ENCODE measurements around the gene GRK3. TPM values are rescaled to one million over a fixed set of nuclear protein-coding genes. Genes with fewer than 3 reads are reported as not detected.

GRK3 gene
- total and polyA plus RNA-seq, 10 of the 15 experiments (the other 5 are each of a cell fraction or from before 2014, with no cell fraction given) = 3.1 to 35.1 (median 14.7) TPM

- TF ChIP-seq, protein P1, sequence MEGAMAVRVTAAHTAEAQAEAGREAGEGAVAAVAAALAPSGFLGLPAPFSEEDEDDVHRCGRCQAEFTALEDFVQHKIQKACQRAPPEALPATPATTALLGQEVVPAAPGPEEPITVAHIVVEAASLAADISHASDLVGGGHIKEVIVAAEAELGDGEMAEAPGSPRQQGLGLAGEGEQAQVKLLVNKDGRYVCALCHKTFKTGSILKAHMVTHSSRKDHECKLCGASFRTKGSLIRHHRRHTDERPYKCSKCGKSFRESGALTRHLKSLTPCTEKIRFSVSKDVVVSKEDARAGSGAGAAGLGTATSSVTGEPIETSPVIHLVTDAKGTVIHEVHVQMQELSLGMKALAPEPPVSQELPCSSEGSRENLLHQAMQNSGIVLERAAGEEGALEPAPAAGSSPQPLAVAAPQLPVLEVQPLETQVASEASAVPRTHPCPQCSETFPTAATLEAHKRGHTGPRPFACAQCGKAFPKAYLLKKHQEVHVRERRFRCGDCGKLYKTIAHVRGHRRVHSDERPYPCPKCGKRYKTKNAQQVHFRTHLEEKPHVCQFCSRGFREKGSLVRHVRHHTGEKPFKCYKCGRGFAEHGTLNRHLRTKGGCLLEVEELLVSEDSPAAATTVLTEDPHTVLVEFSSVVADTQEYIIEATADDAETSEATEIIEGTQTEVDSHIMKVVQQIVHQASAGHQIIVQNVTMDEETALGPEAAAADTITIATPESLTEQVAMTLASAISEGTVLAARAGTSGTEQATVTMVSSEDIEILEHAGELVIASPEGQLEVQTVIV (IDR thresholded peaks at IDR 0.05; ENCODE audit: borderline replicate concordance, partially characterized antibody) = no peak
- TF ChIP-seq, protein P2, sequence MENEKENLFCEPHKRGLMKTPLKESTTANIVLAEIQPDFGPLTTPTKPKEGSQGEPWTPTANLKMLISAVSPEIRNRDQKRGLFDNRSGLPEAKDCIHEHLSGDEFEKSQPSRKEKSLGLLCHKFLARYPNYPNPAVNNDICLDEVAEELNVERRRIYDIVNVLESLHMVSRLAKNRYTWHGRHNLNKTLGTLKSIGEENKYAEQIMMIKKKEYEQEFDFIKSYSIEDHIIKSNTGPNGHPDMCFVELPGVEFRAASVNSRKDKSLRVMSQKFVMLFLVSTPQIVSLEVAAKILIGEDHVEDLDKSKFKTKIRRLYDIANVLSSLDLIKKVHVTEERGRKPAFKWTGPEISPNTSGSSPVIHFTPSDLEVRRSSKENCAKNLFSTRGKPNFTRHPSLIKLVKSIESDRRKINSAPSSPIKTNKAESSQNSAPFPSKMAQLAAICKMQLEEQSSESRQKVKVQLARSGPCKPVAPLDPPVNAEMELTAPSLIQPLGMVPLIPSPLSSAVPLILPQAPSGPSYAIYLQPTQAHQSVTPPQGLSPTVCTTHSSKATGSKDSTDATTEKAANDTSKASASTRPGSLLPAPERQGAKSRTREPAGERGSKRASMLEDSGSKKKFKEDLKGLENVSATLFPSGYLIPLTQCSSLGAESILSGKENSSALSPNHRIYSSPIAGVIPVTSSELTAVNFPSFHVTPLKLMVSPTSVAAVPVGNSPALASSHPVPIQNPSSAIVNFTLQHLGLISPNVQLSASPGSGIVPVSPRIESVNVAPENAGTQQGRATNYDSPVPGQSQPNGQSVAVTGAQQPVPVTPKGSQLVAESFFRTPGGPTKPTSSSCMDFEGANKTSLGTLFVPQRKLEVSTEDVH (IDR thresholded peaks at IDR 0.05; ENCODE audit: low read depth, partially characterized antibody) = no peak
- TF ChIP-seq, protein P3, sequence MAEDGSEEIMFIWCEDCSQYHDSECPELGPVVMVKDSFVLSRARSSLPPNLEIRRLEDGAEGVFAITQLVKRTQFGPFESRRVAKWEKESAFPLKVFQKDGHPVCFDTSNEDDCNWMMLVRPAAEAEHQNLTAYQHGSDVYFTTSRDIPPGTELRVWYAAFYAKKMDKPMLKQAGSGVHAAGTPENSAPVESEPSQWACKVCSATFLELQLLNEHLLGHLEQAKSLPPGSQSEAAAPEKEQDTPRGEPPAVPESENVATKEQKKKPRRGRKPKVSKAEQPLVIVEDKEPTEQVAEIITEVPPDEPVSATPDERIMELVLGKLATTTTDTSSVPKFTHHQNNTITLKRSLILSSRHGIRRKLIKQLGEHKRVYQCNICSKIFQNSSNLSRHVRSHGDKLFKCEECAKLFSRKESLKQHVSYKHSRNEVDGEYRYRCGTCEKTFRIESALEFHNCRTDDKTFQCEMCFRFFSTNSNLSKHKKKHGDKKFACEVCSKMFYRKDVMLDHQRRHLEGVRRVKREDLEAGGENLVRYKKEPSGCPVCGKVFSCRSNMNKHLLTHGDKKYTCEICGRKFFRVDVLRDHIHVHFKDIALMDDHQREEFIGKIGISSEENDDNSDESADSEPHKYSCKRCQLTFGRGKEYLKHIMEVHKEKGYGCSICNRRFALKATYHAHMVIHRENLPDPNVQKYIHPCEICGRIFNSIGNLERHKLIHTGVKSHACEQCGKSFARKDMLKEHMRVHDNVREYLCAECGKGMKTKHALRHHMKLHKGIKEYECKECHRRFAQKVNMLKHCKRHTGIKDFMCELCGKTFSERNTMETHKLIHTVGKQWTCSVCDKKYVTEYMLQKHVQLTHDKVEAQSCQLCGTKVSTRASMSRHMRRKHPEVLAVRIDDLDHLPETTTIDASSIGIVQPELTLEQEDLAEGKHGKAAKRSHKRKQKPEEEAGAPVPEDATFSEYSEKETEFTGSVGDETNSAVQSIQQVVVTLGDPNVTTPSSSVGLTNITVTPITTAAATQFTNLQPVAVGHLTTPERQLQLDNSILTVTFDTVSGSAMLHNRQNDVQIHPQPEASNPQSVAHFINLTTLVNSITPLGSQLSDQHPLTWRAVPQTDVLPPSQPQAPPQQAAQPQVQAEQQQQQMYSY (CRISPR knock-in tag; IDR thresholded peaks at IDR 0.05) = no peak
Observed at GRCh38 chr22:25775531-25775930, 211.1 kb downstream of the GRK3 start (continued).

Data from GM12878 (cell line).